NCI-H1092 treated with DMSO at 0.1 percent for 48 hours (cell line): ENCODE results near the gene PRKG1.
"Not testable (repeated sequence)": the region's sequence is repeated elsewhere in the genome, so short reads cannot be mapped to it uniquely, and the experiment has no call there.

Experiments
- DNase-seq: peaks from one replicate; lab custom pipeline; 2025; lab: John Stamatoyannopoulos, UW

Gene PRKG1

DNA sequence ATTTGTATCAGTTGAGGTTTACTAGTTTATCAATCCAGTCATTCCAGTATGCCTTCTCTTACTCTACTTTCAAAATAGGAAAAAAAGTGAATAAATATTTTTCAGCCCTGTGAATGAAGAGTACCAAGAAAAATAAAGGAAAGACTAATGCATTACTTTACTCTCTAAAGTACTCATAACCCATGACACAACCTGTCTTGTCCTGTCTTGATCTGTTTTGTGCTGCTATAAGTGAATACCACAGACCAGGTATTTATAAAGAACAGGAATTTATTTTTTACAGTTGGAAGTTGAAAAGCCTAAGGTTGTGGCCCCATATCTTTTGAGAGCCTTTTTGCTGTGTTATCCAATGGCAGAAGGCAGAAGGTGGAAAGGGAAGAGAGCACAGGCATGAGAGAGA is 1045.2 kb downstream of the PRKG1 start:
- no peak for DNase-seq

DNA sequence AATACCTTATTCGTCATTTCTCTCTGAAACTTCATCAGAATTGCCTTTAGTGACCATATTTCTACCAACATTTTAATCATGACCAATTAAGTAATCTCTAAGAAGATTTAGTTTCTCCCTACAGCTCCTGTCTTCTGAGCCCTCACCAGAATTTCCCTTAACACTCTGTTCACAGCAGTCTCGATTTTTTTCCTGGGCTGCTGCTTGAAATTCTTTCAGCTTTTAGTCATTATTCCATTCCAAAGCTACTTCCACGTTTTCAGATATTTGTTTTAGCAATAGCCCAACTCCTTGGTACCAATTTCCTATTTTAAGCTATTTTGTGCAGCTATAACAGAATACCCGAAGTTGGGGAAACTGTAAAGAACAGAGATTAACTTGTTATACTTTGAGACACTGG is 1047.4 kb downstream of the PRKG1 start:
- no peak for DNase-seq

DNA sequence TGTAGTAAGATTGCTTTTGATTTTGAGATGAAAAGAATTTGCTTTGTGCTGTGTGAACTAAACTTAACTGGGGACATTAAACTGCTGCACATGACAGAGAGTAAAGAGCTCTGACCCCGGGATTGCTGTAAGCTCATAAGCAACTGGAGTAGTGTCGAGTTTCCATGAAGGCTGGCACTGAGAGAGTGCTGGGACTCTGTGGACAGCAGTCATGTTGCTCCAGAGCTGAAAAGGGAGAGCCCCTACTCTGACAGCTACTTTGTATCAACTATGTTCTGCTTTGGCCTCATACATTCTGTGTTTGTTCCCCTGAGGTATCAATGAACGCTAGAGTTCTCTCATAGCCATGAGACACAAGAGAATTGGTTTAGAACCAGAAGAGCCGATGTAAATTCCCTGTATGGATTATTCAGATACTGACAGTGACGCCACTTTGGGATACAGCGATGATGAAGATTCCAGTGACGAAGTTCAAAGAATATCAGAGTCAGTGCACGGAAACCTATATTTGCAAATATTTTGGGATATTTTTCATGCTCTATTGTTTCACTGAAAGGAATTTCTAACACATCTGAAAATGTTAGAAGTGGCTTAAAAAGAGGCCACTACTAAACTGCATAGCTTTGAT is 1053.9 kb downstream of the PRKG1 start:
- no peak for DNase-seq

DNA sequence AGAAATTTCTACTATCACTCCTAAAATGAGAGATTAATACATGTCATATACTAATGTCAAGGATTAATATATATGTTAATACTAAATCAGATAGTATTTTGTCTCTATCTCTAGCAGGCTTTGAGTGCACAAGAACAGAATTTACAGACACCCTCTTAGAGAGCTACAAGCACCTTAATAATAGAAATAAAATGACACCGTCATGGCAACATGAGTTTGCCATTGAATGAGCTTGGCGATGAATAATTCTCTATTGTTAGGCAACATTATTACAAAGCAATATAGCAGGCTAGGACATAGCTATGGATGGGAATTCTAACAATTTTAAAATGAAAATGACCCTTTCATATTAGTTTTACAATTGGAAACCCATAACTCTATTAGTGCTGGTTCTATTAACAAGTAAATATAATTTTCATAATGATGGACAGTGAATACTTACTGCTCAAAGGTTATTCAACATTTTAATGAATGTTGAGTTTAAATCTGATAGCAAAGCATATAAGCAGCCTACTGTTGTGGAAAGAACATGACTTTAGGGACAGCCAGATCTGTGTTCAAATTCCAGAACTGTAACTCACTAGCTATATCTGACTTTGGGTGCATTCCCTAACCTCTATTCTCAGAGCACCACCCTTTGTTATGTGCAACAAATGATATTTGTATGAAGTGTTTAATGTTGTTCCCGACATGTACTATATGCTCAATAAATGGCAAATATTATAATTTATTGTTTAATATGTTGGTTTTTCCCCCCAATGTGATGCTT is 1055.3 kb downstream of the PRKG1 start:
- no peak for DNase-seq

DNA sequence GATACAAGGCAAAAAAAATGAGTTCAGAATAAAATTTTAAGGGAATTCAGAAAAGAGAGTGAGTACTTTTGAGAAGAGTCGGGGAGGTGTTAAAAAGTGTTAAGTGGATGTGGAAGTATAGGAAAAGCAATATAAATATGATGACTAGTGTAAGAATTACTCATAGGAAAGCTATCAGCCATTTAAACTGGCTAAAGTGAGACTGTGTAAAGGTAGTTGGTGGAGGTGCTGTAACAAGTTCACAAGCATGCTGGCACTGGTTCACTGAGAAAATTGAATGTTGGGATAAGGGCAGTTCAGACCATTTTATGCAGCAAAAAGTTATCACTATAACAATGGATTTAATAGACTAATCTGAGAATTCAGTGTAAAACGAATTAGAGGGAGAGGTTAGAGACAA is 1060.8 kb downstream of the PRKG1 start:
- no peak for DNase-seq

DNA sequence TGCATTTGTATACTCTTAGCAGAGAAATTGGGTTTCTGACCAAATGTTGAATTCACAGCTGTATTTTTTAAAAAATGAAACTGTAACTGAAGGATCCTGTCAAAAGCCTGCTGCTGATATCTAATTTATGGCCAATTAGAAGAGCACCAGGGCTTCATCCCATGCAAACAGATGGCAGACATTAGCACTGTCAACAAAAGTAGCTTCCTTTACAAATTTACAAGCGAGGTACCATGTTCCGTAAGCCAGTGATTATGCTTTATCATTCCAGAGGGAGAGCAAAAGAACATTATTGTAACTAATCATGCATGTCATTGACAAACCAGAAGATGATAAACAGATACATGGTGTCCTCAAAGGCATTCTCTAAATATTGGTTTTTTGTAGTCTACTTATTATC is 1062.6 kb downstream of the PRKG1 start:
- no peak for DNase-seq

DNA sequence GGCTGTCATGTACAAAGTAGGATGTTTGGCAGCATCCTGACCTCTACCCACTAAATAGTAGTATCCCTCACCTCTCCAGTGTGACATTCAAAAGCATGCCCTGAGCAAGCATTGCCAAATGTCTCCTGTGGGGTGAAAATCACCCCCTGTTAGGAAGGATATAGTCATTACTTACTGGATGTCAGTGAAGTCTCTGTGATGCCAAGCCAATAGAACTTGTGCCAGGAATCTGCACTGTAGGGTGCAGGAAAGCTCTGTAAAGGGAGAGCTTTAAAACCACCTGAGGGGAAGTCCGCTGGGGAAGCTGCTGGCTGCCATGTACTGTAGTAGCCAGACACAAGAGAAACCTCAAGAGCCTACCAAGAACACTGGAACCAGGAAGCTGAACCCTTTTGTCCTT is 1069.1 kb downstream of the PRKG1 start:
- DNase-seq = no peak

DNA sequence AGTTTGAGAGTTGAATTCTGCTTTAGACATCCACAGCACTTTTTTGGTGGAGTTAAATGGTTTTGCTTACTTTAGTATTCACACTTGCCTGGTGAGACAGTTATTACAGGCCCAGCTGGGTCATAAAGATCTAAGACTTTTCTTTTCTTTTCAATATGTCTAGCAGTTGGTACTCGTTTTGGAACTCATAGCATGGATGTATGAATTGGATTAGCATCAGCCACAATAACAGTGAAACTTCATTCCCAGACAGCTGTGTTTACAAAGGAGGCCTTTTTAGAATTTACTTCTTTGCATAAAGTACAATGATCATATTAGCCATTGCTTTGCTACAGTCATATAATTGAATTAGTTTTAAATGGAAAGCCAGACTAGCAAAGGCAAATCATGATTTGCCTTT is 1071.3 kb downstream of the PRKG1 start:
- no peak for DNase-seq

DNA sequence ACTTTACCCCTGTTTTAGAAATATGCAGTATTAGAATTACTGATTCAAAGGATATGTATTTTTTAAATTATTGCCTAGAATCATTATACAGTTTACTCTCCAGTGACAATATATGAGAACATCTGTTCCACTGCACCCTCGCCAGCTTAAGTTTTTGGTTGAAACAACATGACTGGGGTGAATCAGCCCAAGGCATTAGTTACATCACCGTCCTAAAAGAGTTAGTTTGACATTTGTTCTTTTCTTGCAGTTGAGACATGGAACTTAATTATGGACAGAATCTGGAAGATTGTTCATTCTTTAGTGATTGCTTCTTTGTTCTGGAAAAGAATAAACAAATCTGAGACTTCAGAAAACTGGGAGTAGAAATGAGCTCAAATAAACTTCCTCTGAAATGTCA is 1072.5 kb downstream of the PRKG1 start:
- DNase-seq = no peak

DNA sequence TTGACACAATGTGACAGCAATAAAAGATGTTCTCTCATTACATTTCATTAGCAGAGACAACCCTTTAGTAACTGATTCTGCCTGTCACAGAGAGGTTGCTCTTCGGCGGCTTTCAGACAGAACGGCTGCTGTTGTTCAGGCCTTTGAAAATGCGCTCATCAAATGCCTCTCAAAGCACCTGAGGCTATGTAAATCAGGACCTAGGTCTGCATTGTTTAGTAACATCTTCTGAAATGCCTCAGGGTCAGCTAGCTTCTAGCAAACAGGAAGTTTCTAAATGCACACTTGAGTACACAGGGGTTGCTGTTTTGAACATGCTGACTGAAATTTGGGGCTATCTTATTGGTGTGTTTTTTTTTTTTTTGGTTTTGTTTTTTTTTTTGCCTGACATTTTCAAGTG is 1096.5 kb downstream of the PRKG1 start:
- no peak for DNase-seq

DNA sequence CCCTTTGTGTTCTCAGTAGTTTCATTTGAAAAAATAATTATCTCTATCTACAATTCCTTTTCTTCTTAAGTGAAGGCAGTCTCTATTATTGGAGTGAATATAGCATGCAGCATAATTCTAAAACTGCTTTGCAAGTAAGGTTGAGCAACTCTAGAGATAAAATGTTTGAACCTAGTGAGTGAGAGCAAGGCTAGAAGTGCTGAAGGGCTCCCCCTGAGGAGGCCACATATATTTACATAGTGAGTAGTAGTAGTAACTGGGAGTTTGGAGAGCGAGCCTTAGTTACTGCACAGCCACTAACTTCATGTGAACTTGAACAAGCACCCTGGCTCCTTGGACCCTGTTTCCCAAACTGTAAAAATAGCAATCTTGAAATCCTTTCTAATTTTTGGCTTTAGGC is 1098.3 kb downstream of the PRKG1 start:
- no peak for DNase-seq

DNA sequence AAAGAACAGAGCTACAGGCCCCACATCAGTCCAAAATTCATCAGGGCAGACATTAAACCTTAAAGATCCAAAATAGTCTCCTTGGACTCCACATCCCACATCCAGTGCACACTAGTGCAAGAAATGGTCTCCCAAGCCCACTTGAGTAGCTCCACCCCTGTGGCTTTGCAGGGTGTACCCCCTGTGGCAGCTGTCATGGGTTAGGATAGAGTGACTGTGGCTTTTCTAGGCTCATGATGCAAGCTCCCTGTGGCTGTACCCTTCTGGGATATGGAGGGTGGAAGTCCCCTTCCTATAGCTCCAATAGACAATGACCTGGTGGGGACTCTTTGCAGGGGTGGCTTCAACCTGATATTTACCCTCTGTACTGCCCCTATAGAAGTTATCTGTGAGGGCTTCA is 1111.0 kb downstream of the PRKG1 start:
- DNase-seq = no peak

DNA sequence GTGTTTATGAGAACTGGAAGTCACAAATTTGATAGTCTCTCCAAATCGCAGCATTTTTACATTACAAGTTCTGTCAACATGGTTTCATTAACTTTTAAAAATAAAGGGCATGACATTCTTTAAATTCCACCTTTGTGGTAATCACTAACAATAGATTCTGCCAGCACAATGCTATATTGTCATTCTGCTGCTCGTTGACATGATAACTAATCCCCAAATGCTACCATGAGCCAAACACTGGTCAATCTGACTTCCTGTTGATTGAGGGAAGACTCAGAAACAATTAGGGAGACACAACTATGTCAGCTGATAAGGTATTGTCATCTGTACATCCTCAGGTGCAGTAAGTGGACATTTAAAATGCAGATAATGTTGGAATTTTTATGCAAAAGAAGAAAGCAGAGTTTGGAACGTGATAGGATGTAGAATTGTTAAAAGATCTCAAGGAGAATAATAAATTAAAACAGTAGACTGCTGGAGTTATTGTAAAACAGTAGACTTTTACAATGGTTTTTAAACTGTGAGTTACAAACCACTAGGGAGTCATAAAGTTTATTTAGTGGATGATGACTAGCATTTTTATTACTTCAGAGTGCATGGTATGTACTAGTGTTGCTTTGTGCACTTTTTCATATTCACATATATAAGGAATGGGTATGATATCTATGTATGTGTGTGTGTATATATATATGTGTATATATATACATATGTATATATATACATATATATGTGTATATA is 1113.4 kb downstream of the PRKG1 start:
- no peak for DNase-seq

DNA sequence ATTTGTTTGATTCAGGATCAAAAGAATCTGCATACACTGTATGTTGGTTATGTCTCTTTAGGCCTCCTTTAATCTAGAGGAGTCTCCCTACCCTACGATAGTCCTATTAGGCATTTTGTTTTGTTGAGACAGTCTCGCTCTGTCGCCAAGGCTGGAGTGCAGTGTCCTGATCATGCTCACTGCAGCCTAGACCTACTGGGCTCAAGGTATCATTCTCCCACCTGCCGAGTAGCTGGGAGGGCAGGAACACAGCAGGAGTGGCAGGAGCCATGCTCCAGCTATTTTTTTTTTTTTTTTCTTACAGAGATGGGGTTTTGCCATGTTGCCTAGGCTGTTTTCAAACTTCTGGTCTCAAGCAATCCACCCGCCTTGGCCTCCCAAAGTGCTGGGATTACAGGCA is 1116.8 kb downstream of the PRKG1 start:
- DNase-seq = no peak

DNA sequence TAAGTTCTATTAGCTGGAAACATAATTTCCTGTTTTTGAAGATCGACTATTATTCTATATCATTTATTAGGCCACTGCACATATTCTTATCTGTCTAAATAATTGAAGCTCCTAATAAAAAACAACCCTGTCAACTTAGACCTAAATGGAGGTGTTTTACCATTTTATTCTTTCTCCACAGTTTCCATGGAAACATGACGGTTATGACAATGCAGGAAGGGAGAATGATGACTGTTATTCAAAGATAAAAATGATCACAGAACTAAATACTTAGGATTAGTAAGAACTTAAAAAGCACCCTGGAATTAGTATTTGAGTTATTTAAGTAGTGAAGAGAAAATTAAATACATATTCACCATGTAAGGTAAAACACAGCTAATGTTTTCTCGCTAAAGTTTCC is 1119.9 kb downstream of the PRKG1 start:
- no peak for DNase-seq

DNA sequence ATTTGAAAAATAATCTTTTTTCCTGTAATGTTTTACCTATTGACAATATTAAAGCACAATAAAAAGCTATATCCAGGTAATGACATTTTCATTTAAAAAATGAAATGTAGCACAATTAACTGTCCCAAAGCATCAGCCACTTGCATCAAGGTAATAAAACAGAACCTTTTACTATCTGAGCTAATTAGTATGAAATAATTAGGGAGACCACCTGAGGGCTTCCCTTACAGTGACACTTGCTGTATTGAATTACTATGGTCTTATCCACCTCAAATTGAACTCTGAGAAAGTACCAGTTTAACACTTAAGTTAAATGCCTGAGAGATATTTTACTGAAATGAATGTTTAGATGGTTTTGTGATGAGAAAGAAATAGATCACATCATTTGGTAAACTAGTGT is 1120.4 kb downstream of the PRKG1 start:
- no peak for DNase-seq

DNA sequence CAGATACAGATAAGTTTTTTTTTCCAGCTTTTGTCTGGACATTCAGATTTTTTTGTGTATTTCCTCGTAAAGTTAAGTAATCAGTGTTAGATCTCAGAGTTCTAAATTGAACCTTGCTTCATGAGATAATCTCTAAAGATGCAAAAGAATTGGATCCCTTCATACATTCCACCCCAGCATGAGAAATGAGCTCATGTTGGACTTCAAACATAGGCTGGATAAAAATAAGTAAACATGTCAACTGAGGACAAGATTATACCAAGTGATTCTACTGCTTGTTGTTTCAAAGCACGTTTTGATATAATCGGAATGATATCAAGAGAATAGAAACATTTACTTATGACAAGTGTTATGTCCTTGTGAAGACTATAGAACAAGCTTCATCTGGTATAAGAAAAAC is 1122.8 kb downstream of the PRKG1 start:
- DNase-seq = no peak

DNA sequence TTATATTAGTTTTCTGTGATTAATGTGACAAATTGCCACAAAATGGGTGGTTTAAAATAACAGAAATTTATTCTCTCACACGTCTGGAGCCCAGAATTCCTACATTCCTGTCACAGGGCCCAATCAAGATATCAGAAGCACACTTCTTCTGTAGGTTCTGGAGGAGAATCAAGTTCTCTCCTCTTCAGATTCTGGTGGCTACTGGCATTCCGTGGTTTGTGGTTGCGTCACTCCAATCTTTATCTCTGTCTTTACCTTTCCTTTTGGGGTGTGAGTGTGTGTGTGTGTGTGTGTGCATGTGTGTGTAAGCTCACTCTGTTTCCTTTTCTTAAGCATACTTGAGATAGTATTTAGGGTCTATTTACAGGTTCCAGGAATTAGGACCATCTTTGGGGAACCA is 1124.3 kb downstream of the PRKG1 start:
- no peak for DNase-seq

DNA sequence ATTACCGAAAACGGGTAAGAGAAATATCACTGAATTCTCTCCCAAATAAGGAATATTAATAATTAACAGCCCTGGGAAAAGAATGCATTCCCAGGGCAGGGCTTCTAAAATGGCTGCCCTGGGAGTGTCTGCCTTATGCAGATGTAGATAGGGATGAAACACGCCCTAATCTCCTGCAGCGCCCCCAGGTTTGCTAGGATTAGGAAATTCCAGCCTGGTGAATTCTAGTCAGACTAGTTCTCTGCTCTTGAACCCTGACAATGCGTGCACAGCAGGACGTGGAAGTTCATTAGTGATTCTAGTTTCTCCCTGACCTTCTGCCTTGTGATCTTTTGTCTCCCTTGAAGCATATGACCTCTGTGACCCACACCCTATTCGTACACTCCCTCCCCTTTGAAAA is 1130.6 kb downstream of the PRKG1 start:
- DNase-seq = not testable (repeated sequence)

DNA sequence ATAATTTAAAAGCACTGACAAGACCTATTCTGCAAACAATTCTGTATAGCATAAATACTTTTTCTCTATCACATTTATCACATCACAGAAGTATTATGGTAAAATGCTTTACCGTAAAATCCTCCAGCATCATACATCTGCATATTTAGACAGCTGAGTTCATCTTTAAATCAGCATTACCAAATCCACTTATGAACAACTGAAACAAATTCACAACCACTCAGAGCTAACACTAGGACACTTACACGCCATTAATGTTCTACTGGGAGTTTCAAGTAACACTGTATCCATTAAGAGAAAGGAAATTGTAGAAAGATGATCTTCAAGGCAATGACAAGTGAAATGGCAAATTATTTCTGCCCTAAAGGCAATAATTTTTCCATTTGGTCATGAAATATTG is 1134.1 kb downstream of the PRKG1 start:
- DNase-seq = no peak

DNA sequence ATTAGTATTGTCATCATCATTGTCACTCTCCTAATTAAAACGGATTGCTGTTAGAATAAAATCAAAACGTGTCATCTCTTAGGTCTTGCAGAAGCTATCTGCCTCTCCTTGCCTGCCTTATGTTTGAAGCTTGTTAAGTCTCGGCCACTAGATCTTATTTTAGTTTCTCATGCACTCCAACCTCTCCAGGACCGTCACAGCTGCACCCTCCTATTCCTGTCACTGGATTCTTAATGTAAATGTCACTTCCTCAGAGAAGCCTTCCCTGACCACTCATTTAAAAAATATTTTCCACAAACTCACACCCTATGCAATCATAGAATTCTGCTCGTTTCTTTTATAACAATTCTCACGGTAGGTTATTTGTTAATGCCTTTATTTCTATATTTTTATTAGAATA is 1135.9 kb downstream of the PRKG1 start:
- no peak for DNase-seq

DNA sequence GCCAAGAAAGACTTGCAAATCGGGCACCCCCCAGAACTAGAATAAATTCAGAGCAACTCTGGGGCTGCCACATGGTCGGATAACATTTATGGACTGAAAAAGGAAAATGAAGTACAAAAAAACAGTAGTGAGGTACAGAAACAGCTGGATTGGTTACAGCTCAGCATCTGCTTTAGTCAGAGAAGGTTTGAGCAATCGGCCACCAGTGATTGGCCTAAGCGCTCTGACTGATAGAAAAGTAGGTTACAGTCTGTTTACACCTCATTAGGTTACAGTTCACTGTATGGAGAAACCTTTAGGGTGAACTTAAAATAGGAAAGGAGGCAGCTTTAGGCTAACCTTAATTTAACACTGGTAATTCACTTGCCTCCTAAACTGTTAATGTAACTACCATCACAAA is 1137.8 kb downstream of the PRKG1 start:
- no peak for DNase-seq

DNA sequence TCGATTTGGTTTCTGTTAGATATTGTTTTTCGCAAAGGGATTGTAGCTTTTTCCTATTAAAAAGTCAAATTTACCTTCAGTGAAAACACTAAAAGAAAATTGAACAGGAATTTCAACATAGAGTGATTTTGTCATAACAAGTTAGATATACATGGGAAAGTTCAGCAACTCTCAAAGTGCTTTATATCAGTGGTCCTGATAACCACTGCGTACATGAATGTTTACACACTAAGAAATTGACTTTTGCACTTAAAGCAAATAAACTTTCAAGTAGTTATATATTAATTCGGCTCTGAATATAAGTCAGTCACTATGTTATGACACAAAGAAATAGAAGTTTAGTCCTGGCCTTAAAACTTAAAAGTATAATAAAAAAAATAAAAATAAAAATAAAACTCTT is 1138.5 kb downstream of the PRKG1 start:
- no peak for DNase-seq
